ENCODE data around the gene LAMC1. TPM values are rescaled to one million over a fixed set of nuclear protein-coding genes. Genes with fewer than 3 reads are reported as not detected.
A peak's percentile ranks its signal among the peaks of the same experiment; 100 is the strongest.

The LAMC1 gene
- total and polyA plus RNA-seq, 5 experiments from 2014 or later: 0.93 to 0.99 TPM; not detected in 3

- ATAC-seq (no peak), DNase-seq (no peak)
- Mint-ChIP-seq H3K4me3 (no peak overlapping the region), H3K9me3 (no peaks in the 10 kb centered on the region), H3K4me1 (no peaks in the 10 kb centered on the region), H3K36me3 (no peaks in the 10 kb centered on the region), H3K27ac (no peak overlapping the region), H3K27me3 (peaks cover 0 to 5% (median 0%) of the 10 kb centered on the region in 5 donors)
- POLR2A ChIA-PET: no interaction called here
Measured at GRCh38 chr1:183161391-183161790, 138.2 kb downstream of the LAMC1 start.

DNA sequence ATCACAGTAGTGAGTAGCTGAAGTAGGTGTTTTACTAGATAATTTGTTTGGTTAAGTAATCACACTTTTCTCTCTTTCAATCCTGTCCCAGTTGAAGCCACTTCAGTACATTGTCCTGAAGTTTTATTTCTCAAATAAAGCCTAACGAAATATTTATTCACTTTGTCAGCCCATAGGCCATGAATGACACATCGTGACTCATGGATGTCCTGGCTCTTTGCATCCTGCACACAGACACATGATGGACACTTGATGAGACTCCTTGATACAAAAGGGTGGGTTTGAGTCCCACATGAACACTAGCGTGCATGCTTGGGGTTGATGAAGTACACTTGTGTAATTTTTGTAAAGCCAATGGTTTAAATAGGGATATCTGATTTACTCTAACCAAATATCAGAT, 140.1 kb downstream of the LAMC1 start:
- Mint-ChIP-seq H3K27me3 (peaks cover 0 to 6% (median 0%) of the 10 kb centered on the region in 5 donors), H3K4me1 (no peaks in the 10 kb centered on the region), H3K27ac (no peak overlapping the region), H3K36me3 (no peaks in the 10 kb centered on the region), H3K9me3 (no peaks in the 10 kb centered on the region), H3K4me3 (no peak overlapping the region)
- POLR2A ChIA-PET: no interaction called here
- no peak for DNase-seq
- ATAC-seq: no peak

DNA sequence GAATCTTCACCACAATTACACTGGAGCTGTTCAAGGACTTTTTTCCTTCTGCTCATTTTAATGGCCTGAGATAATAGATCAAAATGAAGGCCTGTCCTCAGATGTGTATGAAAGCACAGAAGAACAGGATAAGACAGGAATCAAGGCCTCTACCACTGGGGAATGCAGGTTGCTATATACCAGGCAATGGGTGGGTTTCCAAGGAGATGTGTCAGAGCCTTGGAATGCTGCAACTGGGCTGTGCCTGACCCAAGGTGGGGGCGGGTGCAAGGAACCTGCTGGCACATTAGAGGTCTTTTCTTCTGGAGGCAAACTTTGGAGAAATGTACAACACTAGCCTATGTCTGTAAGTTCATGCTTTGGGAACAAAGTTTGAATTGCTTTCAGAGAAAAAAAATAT, 141.1 kb downstream of the LAMC1 start:
- H3K27me3 Mint-ChIP-seq: peaks cover 0 to 10% (median 2%) of the 10 kb centered on the region in 5 donors
- DNase-seq: no peak
- no peak for ATAC-seq
- POLR2A ChIA-PET: no interaction called here
- H3K4me3 Mint-ChIP-seq: no peak overlapping the region
- no peak overlapping the region for H3K27ac Mint-ChIP-seq
- H3K4me1 Mint-ChIP-seq: no peaks in the 10 kb centered on the region
- H3K9me3 Mint-ChIP-seq: no peaks in the 10 kb centered on the region
- H3K36me3 Mint-ChIP-seq: no peaks in the 10 kb centered on the region

DNA sequence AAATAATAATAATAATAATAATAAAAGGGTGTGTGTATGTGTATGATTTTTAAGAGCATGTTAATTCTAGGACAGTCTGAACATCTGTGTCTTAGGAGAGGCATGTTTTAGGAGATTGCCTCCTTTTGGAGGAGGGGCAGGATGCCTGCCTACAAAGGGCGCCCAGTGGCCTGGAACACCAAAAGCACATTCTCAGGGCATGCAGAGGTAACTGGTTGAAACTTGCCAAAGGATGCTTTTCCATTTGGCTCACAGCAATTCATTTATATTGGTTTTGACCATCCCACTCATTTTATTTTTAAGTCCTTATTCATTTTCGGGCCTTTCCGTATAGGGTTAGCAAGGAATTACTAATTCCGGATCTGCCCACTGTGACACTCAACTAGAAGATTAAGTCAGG, 141.7 kb downstream of the LAMC1 start:
- POLR2A ChIA-PET: no interaction called here
- ATAC-seq (no peak), DNase-seq (no peak)
- Mint-ChIP-seq H3K4me1 (no peaks in the 10 kb centered on the region), H3K27me3 (peaks cover 0 to 10% (median 2%) of the 10 kb centered on the region in 5 donors), H3K9me3 (no peaks in the 10 kb centered on the region), H3K4me3 (no peak overlapping the region), H3K36me3 (no peaks in the 10 kb centered on the region), H3K27ac (no peak overlapping the region)

DNA sequence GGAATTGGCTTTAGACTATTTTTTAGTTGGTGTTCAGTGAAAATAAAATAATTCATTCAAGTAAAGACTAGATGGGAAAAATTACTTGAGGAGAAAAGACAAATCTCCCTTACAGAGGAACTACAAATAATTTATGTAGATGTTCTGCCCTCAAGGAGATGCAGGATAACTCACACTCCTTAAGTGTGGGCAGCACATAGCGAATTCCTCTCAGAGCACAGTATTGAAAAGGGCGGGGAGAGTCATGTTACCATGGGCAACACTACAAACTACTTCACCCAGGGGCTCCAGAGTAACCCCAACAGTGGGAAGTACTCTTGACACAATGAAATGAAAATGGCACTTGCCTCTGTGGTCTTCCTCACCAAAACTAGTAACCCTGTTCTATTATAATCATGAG, 142.2 kb downstream of the LAMC1 start:
- H3K27me3 Mint-ChIP-seq: peaks cover 0 to 10% (median 2%) of the 10 kb centered on the region in 5 donors
- no peak overlapping the region for H3K4me3 Mint-ChIP-seq
- no peak overlapping the region for H3K27ac Mint-ChIP-seq
- no peaks in the 10 kb centered on the region for H3K4me1 Mint-ChIP-seq
- no peak for ATAC-seq
- no peaks in the 10 kb centered on the region for H3K36me3 Mint-ChIP-seq
- H3K9me3 Mint-ChIP-seq: no peaks in the 10 kb centered on the region
- POLR2A ChIA-PET: no interaction called here
- no peak for DNase-seq

DNA sequence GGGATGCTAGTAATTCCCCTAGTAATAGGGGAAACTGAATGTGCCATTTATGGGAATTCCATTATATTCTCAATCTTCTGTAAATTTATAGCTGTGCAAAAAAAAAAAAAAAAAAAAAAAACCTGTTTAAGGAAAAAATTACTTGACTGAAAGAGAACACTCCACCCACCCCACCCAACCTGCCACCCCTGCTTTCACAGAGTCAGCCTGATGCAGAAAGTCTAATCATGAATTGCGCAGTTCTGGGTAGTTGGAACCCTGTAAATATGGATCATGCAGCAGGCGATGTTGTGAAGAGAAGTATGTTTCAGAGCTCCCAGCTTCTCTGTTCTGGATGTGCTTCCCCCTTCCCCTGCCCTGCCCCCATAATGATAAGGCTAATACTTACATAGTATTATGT, 143.2 kb downstream of the LAMC1 start:
- H3K27ac Mint-ChIP-seq: no peak overlapping the region
- H3K36me3 Mint-ChIP-seq: no peaks in the 10 kb centered on the region
- H3K27me3 Mint-ChIP-seq: peaks cover 0 to 10% (median 2%) of the 10 kb centered on the region in 5 donors
- DNase-seq (no peak), ATAC-seq (no peak)
- POLR2A ChIA-PET: no interaction called here
- H3K9me3 Mint-ChIP-seq: no peaks in the 10 kb centered on the region
- H3K4me3 Mint-ChIP-seq: no peak overlapping the region
- H3K4me1 Mint-ChIP-seq: no peaks in the 10 kb centered on the region

DNA sequence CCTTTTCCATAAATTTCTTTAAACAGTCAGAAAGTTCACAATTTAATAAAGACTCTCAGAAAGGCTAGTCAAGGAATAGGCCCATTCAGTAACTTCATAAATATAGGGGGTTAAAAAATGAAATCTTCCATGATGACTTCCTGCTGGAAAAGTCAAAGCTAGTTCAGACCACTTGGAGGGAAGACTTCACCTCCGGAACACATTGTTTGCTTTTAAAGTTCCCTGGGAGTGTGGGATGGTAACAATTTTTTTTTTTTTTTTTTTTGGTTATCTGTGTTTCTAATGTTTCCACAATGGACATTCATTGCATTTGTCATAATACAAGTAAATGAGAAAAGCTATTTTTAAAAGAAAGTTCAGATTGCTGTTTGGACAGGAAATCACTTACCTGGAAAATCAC, 144.5 kb downstream of the LAMC1 start:
- POLR2A ChIA-PET: no interaction called here
- Mint-ChIP-seq H3K27me3 (peaks cover 0 to 10% (median 5%) of the 10 kb centered on the region in 5 donors), H3K9me3 (no peaks in the 10 kb centered on the region), H3K4me3 (no peak overlapping the region), H3K36me3 (no peaks in the 10 kb centered on the region), H3K4me1 (peaks cover 0 to 2% (median 0%) of the 10 kb centered on the region in 4 donors), H3K27ac (no peak overlapping the region)
- DNase-seq: no peak
- no peak for ATAC-seq

DNA sequence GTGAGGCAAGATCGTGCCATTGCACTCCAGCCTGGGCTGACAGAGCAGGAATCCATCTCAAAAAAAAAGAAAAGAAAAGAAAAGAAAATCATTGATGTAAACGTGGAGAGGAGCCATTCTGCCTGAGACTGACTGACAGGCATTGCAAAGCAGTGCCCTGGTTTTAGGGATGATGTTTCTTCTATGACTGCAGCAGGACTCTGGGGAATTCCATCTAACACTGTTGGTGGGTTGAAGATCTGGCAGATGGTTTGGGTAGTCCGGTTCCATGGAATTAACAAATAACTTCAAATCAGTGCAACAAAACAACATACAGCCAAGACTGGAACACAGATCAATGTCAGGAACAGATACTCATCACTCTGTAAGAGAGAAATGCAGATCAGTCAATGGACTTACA, 145.1 kb downstream of the LAMC1 start:
- ATAC-seq (no peak), DNase-seq (no peak)
- peaks cover 0 to 10% (median 5%) of the 10 kb centered on the region in 5 donors for H3K27me3 Mint-ChIP-seq
- POLR2A ChIA-PET: no interaction called here
- peaks cover 0 to 2% (median 0%) of the 10 kb centered on the region in 4 donors for H3K4me1 Mint-ChIP-seq
- H3K27ac Mint-ChIP-seq: no peak overlapping the region
- no peak overlapping the region for H3K4me3 Mint-ChIP-seq
- H3K9me3 Mint-ChIP-seq: no peaks in the 10 kb centered on the region
- no peaks in the 10 kb centered on the region for H3K36me3 Mint-ChIP-seq

DNA sequence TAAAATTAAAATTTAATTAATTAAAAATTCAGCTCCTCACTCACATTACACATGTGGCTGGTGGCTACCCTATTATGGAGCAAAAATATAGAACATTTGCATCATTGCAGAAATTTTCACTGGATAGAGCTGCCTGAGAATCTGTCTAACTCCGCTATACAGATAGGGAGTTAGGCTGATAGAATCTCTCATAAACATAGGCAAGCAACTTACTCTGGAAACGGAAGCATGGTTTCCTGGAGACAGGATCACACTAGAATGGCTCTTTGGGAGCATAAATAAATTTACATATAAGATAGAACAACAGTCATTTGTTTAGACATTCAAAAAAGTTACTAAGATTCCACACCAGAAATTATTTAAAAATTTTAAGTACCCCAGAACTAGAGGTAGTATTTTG, 150.6 kb downstream of the LAMC1 start:
- H3K4me1 Mint-ChIP-seq: peaks cover 0 to 2% (median 0%) of the 10 kb centered on the region in 4 donors
- H3K9me3 Mint-ChIP-seq: peaks cover 0 to 8% (median 0%) of the 10 kb centered on the region in 9 donors
- ATAC-seq (no peak), DNase-seq (no peak)
- POLR2A ChIA-PET: no interaction called here
- H3K27ac Mint-ChIP-seq: no peak overlapping the region
- H3K27me3 Mint-ChIP-seq: peaks cover 2 to 9% (median 6%) of the 10 kb centered on the region in 5 donors
- H3K36me3 Mint-ChIP-seq: no peaks in the 10 kb centered on the region
- no peak overlapping the region for H3K4me3 Mint-ChIP-seq

DNA sequence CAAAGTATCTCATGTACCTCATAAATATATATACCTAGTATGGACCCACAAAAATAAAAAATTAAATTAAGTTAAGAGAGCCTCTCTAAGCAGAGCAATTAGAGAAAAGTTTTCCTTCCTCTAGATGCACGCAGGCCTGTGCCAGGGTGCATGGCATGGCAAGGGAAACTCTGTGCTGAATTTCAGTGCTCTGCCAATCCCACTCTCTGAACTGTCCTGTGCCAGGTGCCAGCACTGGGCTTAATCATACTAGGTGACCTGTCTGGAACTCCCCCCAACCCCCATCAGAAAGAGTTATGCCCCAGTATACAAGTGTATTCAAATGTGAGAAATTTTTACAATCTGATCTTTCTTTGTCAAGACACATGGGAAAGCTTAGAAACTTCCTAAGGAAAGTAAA, 152.4 kb downstream of the LAMC1 start:
- no peak for ATAC-seq
- Mint-ChIP-seq H3K27me3 (peaks cover 0 to 9% (median 4%) of the 10 kb centered on the region in 5 donors), H3K4me3 (no peak overlapping the region), H3K9me3 (peaks cover 0 to 8% (median 0%) of the 10 kb centered on the region in 9 donors), H3K4me1 (peaks cover 2 to 5% (median 3%) of the 10 kb centered on the region in 4 donors), H3K27ac (peak overlapping the region in 1 of 10 donors; percentile 70), H3K36me3 (no peaks in the 10 kb centered on the region)
- POLR2A ChIA-PET: no interaction called here
- no peak for DNase-seq

- Mint-ChIP-seq H3K36me3 (no peaks in the 10 kb centered on the region), H3K4me3 (no peak overlapping the region), H3K27ac (no peak overlapping the region), H3K27me3 (peaks cover 2 to 9% (median 3%) of the 10 kb centered on the region in 5 donors), H3K9me3 (peaks cover 0 to 8% (median 0%) of the 10 kb centered on the region in 9 donors), H3K4me1 (peaks cover 0 to 10% (median 7%) of the 10 kb centered on the region in 4 donors)
- POLR2A ChIA-PET: no interaction called here
- DNase-seq (no peak), ATAC-seq (no peak)
Measured at GRCh38 chr1:183178545-183178944, 155.3 kb downstream of the LAMC1 start.

DNA sequence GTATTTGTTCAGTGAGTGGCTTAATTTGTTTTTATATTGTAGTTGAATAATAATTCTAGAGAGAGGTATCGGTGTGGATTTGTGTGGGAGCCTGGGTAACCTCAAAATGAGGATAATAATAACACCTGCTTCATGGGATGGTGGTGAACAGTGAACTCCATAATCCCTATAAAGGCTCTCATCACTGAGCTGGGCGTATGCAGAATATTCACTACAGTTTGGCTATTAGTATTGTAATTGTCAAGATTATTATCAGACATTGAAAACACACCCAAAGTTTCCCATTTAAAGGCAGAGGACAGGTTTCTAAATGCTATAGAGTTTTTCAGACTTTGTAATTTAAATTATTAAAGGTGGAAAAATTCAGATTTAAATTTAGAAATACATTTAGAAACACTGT, 155.8 kb downstream of the LAMC1 start:
- H3K27me3 Mint-ChIP-seq: peaks cover 2 to 9% (median 4%) of the 10 kb centered on the region in 5 donors
- no peak for DNase-seq

GRCh38 chr1:183180218-183180617, 157.0 kb downstream of the LAMC1 start:
- ATAC-seq: no peak
- peak overlapping the region in 1 of 10 donors; percentile 10 for H3K4me3 Mint-ChIP-seq

More for the DNA sequence above, 155.8 kb downstream of the LAMC1 start:
- no peak overlapping the region for H3K27ac Mint-ChIP-seq
- H3K4me1 Mint-ChIP-seq: peaks cover 0 to 10% (median 7%) of the 10 kb centered on the region in 4 donors
- H3K4me3 Mint-ChIP-seq: no peak overlapping the region
- peaks cover 0 to 8% (median 0%) of the 10 kb centered on the region in 9 donors for H3K9me3 Mint-ChIP-seq
- POLR2A ChIA-PET: no interaction called here
- no peak for ATAC-seq
- no peaks in the 10 kb centered on the region for H3K36me3 Mint-ChIP-seq

DNA sequence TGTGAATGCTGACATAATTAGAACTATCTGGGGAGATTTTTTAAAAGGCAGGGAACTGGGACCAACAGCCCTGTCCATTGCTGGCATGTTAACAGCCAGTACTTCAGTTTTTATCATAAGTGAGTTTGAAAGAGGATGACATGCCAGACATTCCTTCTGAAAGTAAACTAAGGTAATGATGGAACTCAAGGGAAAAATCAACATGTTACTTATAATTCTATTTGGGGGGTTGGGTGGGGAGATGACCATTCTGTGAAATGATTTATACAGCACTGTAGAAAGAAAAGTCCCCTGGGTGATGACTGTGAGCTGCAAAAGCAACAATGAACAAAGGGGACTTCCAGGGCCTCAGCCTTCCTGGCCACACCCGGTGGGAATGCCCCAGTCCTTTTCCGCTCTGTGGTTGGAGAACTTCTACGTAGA, 157.4 kb downstream of the LAMC1 start:
- no peaks in the 10 kb centered on the region for H3K9me3 Mint-ChIP-seq
- ATAC-seq (no peak), DNase-seq (no peak)
- POLR2A ChIA-PET: no interaction called here
- no peaks in the 10 kb centered on the region for H3K36me3 Mint-ChIP-seq
- H3K27ac Mint-ChIP-seq: peak overlapping the region in 1 of 10 donors; percentile 4
- peaks cover 0 to 9% (median 4%) of the 10 kb centered on the region in 5 donors for H3K27me3 Mint-ChIP-seq
- H3K4me1 Mint-ChIP-seq: peaks cover 0 to 13% (median 7%) of the 10 kb centered on the region in 4 donors
- peak overlapping the region in 1 of 10 donors; percentile 10 for H3K4me3 Mint-ChIP-seq

More at GRCh38 chr1:183180218-183180617, 157.0 kb downstream of the LAMC1 start:
- DNase-seq: no peak
- Mint-ChIP-seq H3K4me1 (peaks cover 0 to 10% (median 7%) of the 10 kb centered on the region in 4 donors), H3K27me3 (peaks cover 0 to 6% (median under 1%) of the 10 kb centered on the region in 5 donors), H3K9me3 (no peaks in the 10 kb centered on the region), H3K36me3 (no peaks in the 10 kb centered on the region), H3K27ac (no peak overlapping the region)
- POLR2A ChIA-PET: no interaction called here
